ENCODE results near the gene TMEM164. TPM values are rescaled to one million over a fixed set of nuclear protein-coding genes. Genes with fewer than 3 reads are reported as not detected.

The TMEM164 gene
- total and polyA plus RNA-seq, 12 donors, result 8.7 to 32.2 (median 24.8) TPM

- Histone ChIP-seq H3K36me3 (replicated peaks in 1 of 2) (no peaks in the 10 kb centered on the region), H3K9me3 (replicated peaks in 1 of 3) (peaks cover 0 to 10% (median 0%) of the 10 kb centered on the region in 3 donors), H3K27ac (no peak overlapping the region), H3K27me3 (peaks cover 10% of the 10 kb centered on the region), H3K4me1 (replicated peaks in 1 of 2) (no peaks in the 10 kb centered on the region), H3K4me3 (no peak overlapping the region)
- intact Hi-C loops (cut with DNase I), result no loop called here
- DNase-seq, result no peak
- WGBS, 4 donors, result 86 to 99% (median 93%) methylated on average over 2 of the region's 2 CpGs
- TF ChIP-seq, protein P1, sequence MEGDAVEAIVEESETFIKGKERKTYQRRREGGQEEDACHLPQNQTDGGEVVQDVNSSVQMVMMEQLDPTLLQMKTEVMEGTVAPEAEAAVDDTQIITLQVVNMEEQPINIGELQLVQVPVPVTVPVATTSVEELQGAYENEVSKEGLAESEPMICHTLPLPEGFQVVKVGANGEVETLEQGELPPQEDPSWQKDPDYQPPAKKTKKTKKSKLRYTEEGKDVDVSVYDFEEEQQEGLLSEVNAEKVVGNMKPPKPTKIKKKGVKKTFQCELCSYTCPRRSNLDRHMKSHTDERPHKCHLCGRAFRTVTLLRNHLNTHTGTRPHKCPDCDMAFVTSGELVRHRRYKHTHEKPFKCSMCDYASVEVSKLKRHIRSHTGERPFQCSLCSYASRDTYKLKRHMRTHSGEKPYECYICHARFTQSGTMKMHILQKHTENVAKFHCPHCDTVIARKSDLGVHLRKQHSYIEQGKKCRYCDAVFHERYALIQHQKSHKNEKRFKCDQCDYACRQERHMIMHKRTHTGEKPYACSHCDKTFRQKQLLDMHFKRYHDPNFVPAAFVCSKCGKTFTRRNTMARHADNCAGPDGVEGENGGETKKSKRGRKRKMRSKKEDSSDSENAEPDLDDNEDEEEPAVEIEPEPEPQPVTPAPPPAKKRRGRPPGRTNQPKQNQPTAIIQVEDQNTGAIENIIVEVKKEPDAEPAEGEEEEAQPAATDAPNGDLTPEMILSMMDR (IDR thresholded peaks at IDR 0.05), result no peak
- TF ChIP-seq POLR2A (IDR thresholded peaks at IDR 0.05), result no peak
Observed at GRCh38 chrX:110070970-110071369, 68.1 kb downstream of the TMEM164 start.

- Histone ChIP-seq H3K4me3 (no peak overlapping the region), H3K36me3 (replicated peaks in 1 of 2) (no peaks in the 10 kb centered on the region), H3K27ac (peak overlapping the region in 2 of 5 donors; percentile 48 to 71), H3K27me3 (no peaks in the 10 kb centered on the region), H3K9me3 (replicated peaks in 1 of 3) (no peaks in the 10 kb centered on the region), H3K4me1 (replicated peaks in 1 of 2) (peaks cover 4 to 8% of the 10 kb centered on the region in 2 donors)
- no peak for DNase-seq
- intact Hi-C loops (cut with DNase I), result no loop called here
- TF ChIP-seq POLR2A (IDR thresholded peaks at IDR 0.05), result no peak
- TF ChIP-seq, protein P1 (IDR thresholded peaks at IDR 0.05), result no peak
Observed at GRCh38 chrX:110081320-110081719, 78.4 kb downstream of the TMEM164 start.

DNA sequence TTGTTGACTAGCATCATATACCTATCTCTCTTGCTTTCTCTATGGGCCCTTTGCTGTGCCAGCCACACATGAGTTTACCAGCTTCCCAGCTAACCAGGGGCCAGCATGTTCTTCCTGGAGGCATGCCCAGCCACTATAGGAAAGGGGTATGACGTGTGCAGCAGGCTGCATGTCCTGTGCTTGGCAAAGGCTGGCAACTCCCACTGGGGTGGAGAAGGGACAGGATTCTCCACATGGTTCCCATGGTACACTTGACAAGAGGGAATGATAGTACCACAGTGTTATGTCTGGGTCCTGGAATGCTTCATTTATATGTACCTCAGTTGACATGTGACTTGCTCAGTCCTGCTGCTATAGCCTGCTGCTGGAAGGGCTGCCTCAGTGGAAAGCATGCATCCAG is 78.8 kb downstream of the TMEM164 start:
- TF ChIP-seq, protein P1 (IDR thresholded peaks at IDR 0.05), result no peak
- TF ChIP-seq POLR2A (IDR thresholded peaks at IDR 0.05), result no peak
- Histone ChIP-seq H3K4me3 (no peak overlapping the region), H3K4me1 (replicated peaks in 1 of 2) (peaks cover 4 to 8% of the 10 kb centered on the region in 2 donors), H3K36me3 (replicated peaks in 1 of 2) (no peaks in the 10 kb centered on the region), H3K27ac (peak overlapping the region in 3 of 5 donors; percentile 3 to 71 (median 48)), H3K27me3 (no peaks in the 10 kb centered on the region), H3K9me3 (replicated peaks in 1 of 3) (no peaks in the 10 kb centered on the region)
- no peak for DNase-seq
- intact Hi-C loops (cut with DNase I), result no loop called here
- 35 to 85% (median 67%) methylated on average over 1 of the region's 1 CpG; no CpG with 5 or more reads in 1 of the 4 donors for WGBS, 4 donors

GRCh38 chrX:110082161-110082560 is 79.2 kb downstream of the TMEM164 start:
- Histone ChIP-seq H3K9me3 (replicated peaks in 1 of 3) (no peaks in the 10 kb centered on the region), H3K27me3 (no peaks in the 10 kb centered on the region), H3K4me3 (no peak overlapping the region), H3K27ac (peak overlapping the region in 3 of 5 donors; percentile 3 to 71 (median 48)), H3K4me1 (replicated peaks in 1 of 2) (peaks cover 4 to 8% of the 10 kb centered on the region in 2 donors), H3K36me3 (replicated peaks in 1 of 2) (no peaks in the 10 kb centered on the region)
- intact Hi-C loops (cut with DNase I), result no loop called here
- TF ChIP-seq, protein P1 (IDR thresholded peaks at IDR 0.05), result no peak
- TF ChIP-seq POLR2A (IDR thresholded peaks at IDR 0.05), result no peak
- DNase-seq, result no peak
- WGBS, 4 donors, result 14 to 34% (median 26%) methylated on average over 3 to 4 of the region's 4 CpGs

All from adrenal gland (tissue), 12 donors.